Measurements from ENCODE around the gene FUT8. TPM values are rescaled to one million over a fixed set of nuclear protein-coding genes. Genes with fewer than 3 reads are reported as not detected.

The FUT8 gene
- total and polyA plus RNA-seq, 4 donors: 1.1 to 14.1 (median 4.0) TPM

DNA sequence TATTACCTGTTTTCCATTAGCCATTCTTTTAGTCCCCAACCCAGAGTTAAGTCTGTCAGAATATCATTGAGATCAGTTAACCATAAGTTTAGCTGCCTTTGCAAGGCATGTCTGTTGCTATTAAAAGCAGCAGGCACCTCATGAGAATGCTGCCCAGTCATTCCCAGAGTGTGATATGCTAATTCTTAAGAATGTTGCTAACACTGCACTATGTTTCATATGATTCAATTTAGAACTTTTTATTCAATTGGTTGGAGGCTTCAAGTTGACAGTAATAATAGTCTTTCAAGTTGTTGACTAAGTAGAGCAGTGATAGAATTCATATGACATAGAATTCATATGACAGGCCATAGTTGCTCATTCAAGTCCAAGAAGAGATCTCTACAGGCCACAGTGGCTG lies 292.3 kb downstream of the FUT8 start:
- TF ChIP-seq YY1 (IDR thresholded peaks at IDR 0.05) (no peak), HNF4A (conservative IDR thresholded peaks at IDR 0.05) (no peak), HNF4G (IDR thresholded peaks at IDR 0.05) (no peak), TAF1 (conservative IDR thresholded peaks at IDR 0.05) (no peak), JUND (IDR thresholded peaks at IDR 0.05) (no peak), GABPA (IDR thresholded peaks at IDR 0.05 in 1 of 2, conservative IDR thresholded peaks at IDR 0.05 in 1 of 2) (no peak), FOXA1 (IDR thresholded peaks at IDR 0.05) (no peak), FOXA2 (IDR thresholded peaks at IDR 0.05) (no peak), REST (IDR thresholded peaks at IDR 0.05) (no peak), SP1 (IDR thresholded peaks at IDR 0.05) (no peak), EGR1 (IDR thresholded peaks at IDR 0.05; ENCODE audit: low read depth in 2 of 2) (no peak), NR2F2 (IDR thresholded peaks at IDR 0.05) (no peak), RXRA (IDR thresholded peaks at IDR 0.05) (no peak), MAX (IDR thresholded peaks at IDR 0.05) (no peak), RAD21 (IDR thresholded peaks at IDR 0.05) (no peak)
- TF ChIP-seq, protein P1, sequence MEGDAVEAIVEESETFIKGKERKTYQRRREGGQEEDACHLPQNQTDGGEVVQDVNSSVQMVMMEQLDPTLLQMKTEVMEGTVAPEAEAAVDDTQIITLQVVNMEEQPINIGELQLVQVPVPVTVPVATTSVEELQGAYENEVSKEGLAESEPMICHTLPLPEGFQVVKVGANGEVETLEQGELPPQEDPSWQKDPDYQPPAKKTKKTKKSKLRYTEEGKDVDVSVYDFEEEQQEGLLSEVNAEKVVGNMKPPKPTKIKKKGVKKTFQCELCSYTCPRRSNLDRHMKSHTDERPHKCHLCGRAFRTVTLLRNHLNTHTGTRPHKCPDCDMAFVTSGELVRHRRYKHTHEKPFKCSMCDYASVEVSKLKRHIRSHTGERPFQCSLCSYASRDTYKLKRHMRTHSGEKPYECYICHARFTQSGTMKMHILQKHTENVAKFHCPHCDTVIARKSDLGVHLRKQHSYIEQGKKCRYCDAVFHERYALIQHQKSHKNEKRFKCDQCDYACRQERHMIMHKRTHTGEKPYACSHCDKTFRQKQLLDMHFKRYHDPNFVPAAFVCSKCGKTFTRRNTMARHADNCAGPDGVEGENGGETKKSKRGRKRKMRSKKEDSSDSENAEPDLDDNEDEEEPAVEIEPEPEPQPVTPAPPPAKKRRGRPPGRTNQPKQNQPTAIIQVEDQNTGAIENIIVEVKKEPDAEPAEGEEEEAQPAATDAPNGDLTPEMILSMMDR (IDR thresholded peaks at IDR 0.05; ENCODE audit: low read depth, low read length, missing input control): no peak
- TF ChIP-seq, protein P2, sequence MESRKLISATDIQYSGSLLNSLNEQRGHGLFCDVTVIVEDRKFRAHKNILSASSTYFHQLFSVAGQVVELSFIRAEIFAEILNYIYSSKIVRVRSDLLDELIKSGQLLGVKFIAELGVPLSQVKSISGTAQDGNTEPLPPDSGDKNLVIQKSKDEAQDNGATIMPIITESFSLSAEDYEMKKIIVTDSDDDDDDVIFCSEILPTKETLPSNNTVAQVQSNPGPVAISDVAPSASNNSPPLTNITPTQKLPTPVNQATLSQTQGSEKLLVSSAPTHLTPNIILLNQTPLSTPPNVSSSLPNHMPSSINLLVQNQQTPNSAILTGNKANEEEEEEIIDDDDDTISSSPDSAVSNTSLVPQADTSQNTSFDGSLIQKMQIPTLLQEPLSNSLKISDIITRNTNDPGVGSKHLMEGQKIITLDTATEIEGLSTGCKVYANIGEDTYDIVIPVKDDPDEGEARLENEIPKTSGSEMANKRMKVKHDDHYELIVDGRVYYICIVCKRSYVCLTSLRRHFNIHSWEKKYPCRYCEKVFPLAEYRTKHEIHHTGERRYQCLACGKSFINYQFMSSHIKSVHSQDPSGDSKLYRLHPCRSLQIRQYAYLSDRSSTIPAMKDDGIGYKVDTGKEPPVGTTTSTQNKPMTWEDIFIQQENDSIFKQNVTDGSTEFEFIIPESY (IDR thresholded peaks at IDR 0.05): no peak
- TF ChIP-seq, protein P3, sequence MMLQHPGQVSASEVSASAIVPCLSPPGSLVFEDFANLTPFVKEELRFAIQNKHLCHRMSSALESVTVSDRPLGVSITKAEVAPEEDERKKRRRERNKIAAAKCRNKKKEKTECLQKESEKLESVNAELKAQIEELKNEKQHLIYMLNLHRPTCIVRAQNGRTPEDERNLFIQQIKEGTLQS (IDR thresholded peaks at IDR 0.05): no peak
- no peak overlapping the region for H3K4me3 ChIP-seq (ENCODE audit: low read depth in 1 of 3, low read length in 3 of 3)
- no peaks in the 10 kb centered on the region for H3K27me3 ChIP-seq (ENCODE audit: control insufficient read depth in 4 of 4, insufficient read depth in 4 of 4, low read length in 3 of 4)
- no peaks in the 10 kb centered on the region for H3K36me3 ChIP-seq (ENCODE audit: control insufficient read depth in 4 of 4, insufficient read depth in 3 of 4, low read depth in 1 of 4, low read length in 3 of 4)
- no peak overlapping the region for H3K9ac ChIP-seq (ENCODE audit: low read depth in 1 of 2, low read length in 2 of 2)
- DNase-seq (ENCODE audit: low spot score): no peak
- peaks cover 0 to 3% (median 0%) of the 10 kb centered on the region in 4 donors for H3K4me1 ChIP-seq (ENCODE audit: control insufficient read depth in 4 of 4, insufficient read depth in 4 of 4, low read length in 3 of 4)
- peaks cover 0 to 1% (median 0%) of the 10 kb centered on the region in 4 donors for H3K9me3 ChIP-seq (ENCODE audit: control insufficient read depth in 4 of 4, low read length in 3 of 4)
- H3K27ac ChIP-seq (ENCODE audit: low read depth in 1 of 2, low read length in 2 of 2): no peak overlapping the region

All from liver (tissue), 9 donors.